ENCODE data around the gene ZNF616.

Gene ZNF616

DNA sequence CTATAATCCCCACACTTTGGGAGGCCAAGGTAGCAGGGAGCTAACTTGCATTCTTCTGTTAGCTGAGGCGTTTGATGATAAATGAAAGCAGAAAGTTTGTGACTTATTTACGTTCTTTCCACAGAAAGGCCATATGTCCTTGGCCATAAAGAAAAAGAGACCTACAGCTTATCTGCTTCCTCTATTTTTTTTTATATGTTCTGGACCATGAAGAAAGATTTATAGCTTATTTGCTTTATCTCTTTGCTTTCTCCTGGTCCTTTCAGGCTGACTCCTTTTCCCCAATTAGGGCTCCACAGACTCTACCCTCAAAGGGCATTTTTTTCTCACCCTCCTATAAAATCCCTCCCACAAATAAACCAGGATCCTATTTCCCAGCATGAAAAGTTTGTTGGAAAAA is 1.5 kb upstream of the ZNF616 start:
- no peak for TF ChIP-seq CREB1 (IDR thresholded peaks at IDR 0.05; ENCODE audit: low read depth)
- no peak for TF ChIP-seq ZBTB7A (IDR thresholded peaks at IDR 0.05; ENCODE audit: low read depth)
- no peak for TF ChIP-seq RAD21 (IDR thresholded peaks at IDR 0.05; ENCODE audit: low read depth)
- TF ChIP-seq CEBPB (IDR thresholded peaks at IDR 0.05), result no peak
- no peak for TF ChIP-seq MAX (IDR thresholded peaks at IDR 0.05)
- no peak for TF ChIP-seq YY1 (IDR thresholded peaks at IDR 0.05; ENCODE audit: low read depth)
- TF ChIP-seq NFIC (IDR thresholded peaks at IDR 0.05), result no peak
- no peak for TF ChIP-seq FOXM1 (IDR thresholded peaks at IDR 0.05; ENCODE audit: borderline replicate concordance, low read depth)
- no peak for TF ChIP-seq EP300 (IDR thresholded peaks at IDR 0.05; ENCODE audit: borderline replicate concordance)
- TF ChIP-seq TAF1 (IDR thresholded peaks at IDR 0.05; ENCODE audit: low read depth), result no peak
- no peak for TF ChIP-seq USF1 (IDR thresholded peaks at IDR 0.05)
- no peak for TF ChIP-seq TCF12 (IDR thresholded peaks at IDR 0.05; ENCODE audit: low read depth)
- TF ChIP-seq, protein P1, sequence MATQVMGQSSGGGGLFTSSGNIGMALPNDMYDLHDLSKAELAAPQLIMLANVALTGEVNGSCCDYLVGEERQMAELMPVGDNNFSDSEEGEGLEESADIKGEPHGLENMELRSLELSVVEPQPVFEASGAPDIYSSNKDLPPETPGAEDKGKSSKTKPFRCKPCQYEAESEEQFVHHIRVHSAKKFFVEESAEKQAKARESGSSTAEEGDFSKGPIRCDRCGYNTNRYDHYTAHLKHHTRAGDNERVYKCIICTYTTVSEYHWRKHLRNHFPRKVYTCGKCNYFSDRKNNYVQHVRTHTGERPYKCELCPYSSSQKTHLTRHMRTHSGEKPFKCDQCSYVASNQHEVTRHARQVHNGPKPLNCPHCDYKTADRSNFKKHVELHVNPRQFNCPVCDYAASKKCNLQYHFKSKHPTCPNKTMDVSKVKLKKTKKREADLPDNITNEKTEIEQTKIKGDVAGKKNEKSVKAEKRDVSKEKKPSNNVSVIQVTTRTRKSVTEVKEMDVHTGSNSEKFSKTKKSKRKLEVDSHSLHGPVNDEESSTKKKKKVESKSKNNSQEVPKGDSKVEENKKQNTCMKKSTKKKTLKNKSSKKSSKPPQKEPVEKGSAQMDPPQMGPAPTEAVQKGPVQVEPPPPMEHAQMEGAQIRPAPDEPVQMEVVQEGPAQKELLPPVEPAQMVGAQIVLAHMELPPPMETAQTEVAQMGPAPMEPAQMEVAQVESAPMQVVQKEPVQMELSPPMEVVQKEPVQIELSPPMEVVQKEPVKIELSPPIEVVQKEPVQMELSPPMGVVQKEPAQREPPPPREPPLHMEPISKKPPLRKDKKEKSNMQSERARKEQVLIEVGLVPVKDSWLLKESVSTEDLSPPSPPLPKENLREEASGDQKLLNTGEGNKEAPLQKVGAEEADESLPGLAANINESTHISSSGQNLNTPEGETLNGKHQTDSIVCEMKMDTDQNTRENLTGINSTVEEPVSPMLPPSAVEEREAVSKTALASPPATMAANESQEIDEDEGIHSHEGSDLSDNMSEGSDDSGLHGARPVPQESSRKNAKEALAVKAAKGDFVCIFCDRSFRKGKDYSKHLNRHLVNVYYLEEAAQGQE (IDR thresholded peaks at IDR 0.05; ENCODE audit: low read depth), result no peak
- TF ChIP-seq TEAD4 (IDR thresholded peaks at IDR 0.05), result no peak

DNA sequence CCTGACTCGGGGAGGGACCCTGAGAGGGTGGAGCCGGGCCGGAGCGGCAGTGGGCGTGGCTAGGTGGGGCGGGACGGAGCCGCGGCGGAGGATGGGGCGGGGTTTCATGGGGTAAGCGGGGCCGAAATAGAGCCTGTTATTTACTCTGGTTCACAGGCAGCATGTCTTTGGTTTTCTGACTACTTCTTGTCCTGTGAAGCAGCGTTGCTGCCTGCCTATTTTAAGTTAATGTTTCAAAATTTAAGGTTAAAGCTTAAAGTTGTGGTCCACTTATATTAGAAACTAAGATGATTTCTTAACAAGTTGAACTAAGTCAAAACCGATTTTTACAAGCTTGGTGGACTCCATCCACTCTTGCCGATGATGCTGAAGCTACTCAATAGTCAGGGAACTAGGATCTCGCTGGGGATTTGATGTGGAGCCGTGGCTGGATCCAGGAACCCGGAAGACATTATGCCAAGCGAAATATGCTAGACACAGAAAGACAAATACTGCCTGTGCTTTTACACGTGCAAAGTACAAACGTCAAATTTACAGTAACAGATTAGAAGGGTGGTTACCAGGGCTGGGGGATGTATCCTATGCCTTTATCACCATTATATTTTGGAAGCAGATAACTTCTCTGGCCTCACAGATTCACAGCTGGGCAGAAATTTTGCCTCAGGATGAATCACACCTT is 433 bp upstream of the ZNF616 start:
- no peak for TF ChIP-seq EGR1 (IDR thresholded peaks at IDR 0.05)
- no peak for TF ChIP-seq YY1 (IDR thresholded peaks at IDR 0.05; ENCODE audit: low read depth)
- TF ChIP-seq TAF1 (IDR thresholded peaks at IDR 0.05; ENCODE audit: low read depth), result no peak
- TF ChIP-seq USF1 (IDR thresholded peaks at IDR 0.05), result no peak
- TF ChIP-seq NFIC (IDR thresholded peaks at IDR 0.05), result no peak
- no peak for TF ChIP-seq FOXM1 (IDR thresholded peaks at IDR 0.05; ENCODE audit: borderline replicate concordance, low read depth)

DNA sequence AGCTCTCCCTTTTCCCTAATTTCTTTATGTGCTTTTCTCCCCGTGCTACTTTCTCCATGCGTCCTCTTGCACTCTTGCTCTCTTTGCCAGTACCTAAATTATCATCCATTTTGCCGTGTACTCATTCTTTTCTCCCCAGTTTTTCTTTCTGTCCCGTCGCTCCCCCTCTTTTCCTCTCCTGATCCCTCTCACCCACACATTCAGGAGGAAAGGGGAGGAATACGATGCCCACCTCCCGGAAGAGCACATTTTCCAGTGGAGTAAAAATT is 821 bp downstream of the ZNF616 start:
- no peak for TF ChIP-seq CEBPB (IDR thresholded peaks at IDR 0.05)
- no peak for TF ChIP-seq CREB1 (IDR thresholded peaks at IDR 0.05; ENCODE audit: low read depth)
- TF ChIP-seq, protein P1 (IDR thresholded peaks at IDR 0.05; ENCODE audit: low read depth), result no peak
- TF ChIP-seq TCF12 (IDR thresholded peaks at IDR 0.05; ENCODE audit: low read depth), result no peak
- TF ChIP-seq NFIC (IDR thresholded peaks at IDR 0.05), result no peak
- TF ChIP-seq MAX (IDR thresholded peaks at IDR 0.05), result no peak
- no peak for TF ChIP-seq USF1 (IDR thresholded peaks at IDR 0.05)
- TF ChIP-seq EGR1 (IDR thresholded peaks at IDR 0.05), result no peak
- no peak for TF ChIP-seq FOXM1 (IDR thresholded peaks at IDR 0.05; ENCODE audit: borderline replicate concordance, low read depth)
- no peak for TF ChIP-seq TEAD4 (IDR thresholded peaks at IDR 0.05)
- no peak for TF ChIP-seq RAD21 (IDR thresholded peaks at IDR 0.05; ENCODE audit: low read depth)
- no peak for TF ChIP-seq YY1 (IDR thresholded peaks at IDR 0.05; ENCODE audit: low read depth)
- TF ChIP-seq ZBTB7A (IDR thresholded peaks at IDR 0.05; ENCODE audit: low read depth), result no peak

GRCh38 chr19:52138278-52138982 is 1.3 kb downstream of the ZNF616 start:
- no peak for TF ChIP-seq YY1 (IDR thresholded peaks at IDR 0.05; ENCODE audit: low read depth)
- TF ChIP-seq USF1 (IDR thresholded peaks at IDR 0.05), result peak; percentile 76
- peak; percentile 85 for TF ChIP-seq MAX (IDR thresholded peaks at IDR 0.05)
- no peak for TF ChIP-seq CREB1 (IDR thresholded peaks at IDR 0.05; ENCODE audit: low read depth)
- no peak for TF ChIP-seq EGR1 (IDR thresholded peaks at IDR 0.05)

GRCh38 chr19:52120286-52120685 is 19.5 kb downstream of the ZNF616 start:
- no peak for TF ChIP-seq ZBTB7A (IDR thresholded peaks at IDR 0.05; ENCODE audit: low read depth)
- TF ChIP-seq EGR1 (IDR thresholded peaks at IDR 0.05), result no peak
- TF ChIP-seq MAX (IDR thresholded peaks at IDR 0.05), result no peak
- no peak for TF ChIP-seq YY1 (IDR thresholded peaks at IDR 0.05; ENCODE audit: low read depth)
